Panc1 (cell line): ENCODE results near the gene CLIP4. TPM values are rescaled to one million over a fixed set of nuclear protein-coding genes. Genes with fewer than 3 reads are reported as not detected.

Source experiments
- ATAC-seq: fragments of 200-7000 bp; cut with Tn5 transposase; 2 replicates; pipeline ENCODE4 v1.9.1; 2020; ENCODE audit warnings: mild to moderate bottlenecking, moderate library complexity
- BruUV-seq: library from RNA; stranded (reverse); fragments of 400-500 nt; replicated peaks from 2 replicates; lab custom pipeline; 2021; lab: Mats Ljungman, UMichigan
- CTCF ChIA-PET: fragments of 300-600 bp; sonication (Branson Sonifier 250); formaldehyde crosslinking; loops from one replicate; lab custom pipeline; 2022; ENCODE audit warnings: antibody characterized with exemption; lab: Charles Lee
- POLR2A ChIA-PET: fragments of 300-600 bp; sonication (Branson Sonifier 250); formaldehyde crosslinking; loops from one replicate; lab custom pipeline; 2022; ENCODE audit warnings: antibody characterized with exemption; lab: Charles Lee
- DNase-seq: peaks from one replicate; pipeline ENCODE4 v3.0.0-alpha.2; 2010; ENCODE audit warnings: low read depth, low spot score
- H3K27ac ChIP-seq: 2 replicates; pipeline ENCODE4 v1.5.1; 2011; ENCODE audit warnings: mild to moderate bottlenecking, low read length, inconsistent platforms
- H3K27me3 ChIP-seq: fragments of 200-500 bp; sonication (Bioruptor generic); 2 replicates; pipeline ENCODE4 v1.6.0; 2014; ENCODE audit warnings: low read length, inconsistent platforms; ENCODE audit not compliant: control insufficient read depth, insufficient read depth
- H3K36me3 ChIP-seq: fragments of 200-500 bp; sonication (Bioruptor generic); 2 replicates; pipeline ENCODE4 v1.5.1; 2014; ENCODE audit warnings: inconsistent platforms, mild to moderate bottlenecking, low read length, moderate library complexity; ENCODE audit not compliant: control insufficient read depth, insufficient read depth
- H3K4me1 ChIP-seq: 2 replicates; pipeline ENCODE4 v1.5.1; 2011; ENCODE audit warnings: inconsistent platforms, mild to moderate bottlenecking, low read length, moderate library complexity; ENCODE audit not compliant: control insufficient read depth, insufficient read depth
- H3K4me3 ChIP-seq, 2 experiments: 2 replicates each; pipeline ENCODE4 v1.5.1; 2011 to 2012; ENCODE audit warnings: low read depth in 2 of 2, low read length in 2 of 2, mild to moderate bottlenecking in 2 of 2, inconsistent platforms in 1 of 2, moderate library complexity in 1 of 2
- H3K9me3 ChIP-seq: fragments of 200-500 bp; sonication (Bioruptor generic); 2 replicates; pipeline ENCODE4 v1.5.1; 2014; ENCODE audit warnings: low read depth, mild to moderate bottlenecking, inconsistent platforms, low read length, moderate library complexity; ENCODE audit not compliant: control insufficient read depth, insufficient read depth
- CTCF ChIP-seq: fragments of 450-650 bp; IDR thresholded peaks from 2 replicates; pipeline ENCODE4 v1.5.1; 2017; ENCODE audit warnings: mild to moderate bottlenecking
- POLR2AphosphoS5 ChIP-seq: IDR thresholded peaks from 2 replicates; pipeline ENCODE4 v1.6.1; 2012; ENCODE audit warnings: mild to moderate bottlenecking, low read depth, low read length, moderate library complexity
- REST ChIP-seq, 2 experiments: IDR thresholded peaks; 2 replicates each; pipeline ENCODE4 v1.6.1; 2011 to 2012; ENCODE audit warnings: low read depth in 2 of 2, control low read depth in 1 of 2, low read length in 1 of 2, mild to moderate bottlenecking in 1 of 2, moderate library complexity in 1 of 2; ENCODE audit not compliant: insufficient read depth in 1 of 2
- SIN3A ChIP-seq: IDR thresholded peaks from 2 replicates; pipeline ENCODE4 v1.6.1; 2012; ENCODE audit warnings: low read depth, mild to moderate bottlenecking, low read length, moderate library complexity, borderline replicate concordance; ENCODE audit not compliant: insufficient read depth
- TCF7L2 ChIP-seq: IDR thresholded peaks from 2 replicates; pipeline ENCODE4 v1.6.1; 2011; ENCODE audit warnings: mild to moderate bottlenecking, low read depth, low read length, inconsistent platforms
- in situ Hi-C: cut with HindIII; loops from 2 replicates; pipeline ENCODE4 v1.10.0; 2016; ENCODE audit warnings: low sequenced_read_pairs, low pct_unique_long_range_greater_than_20kb
- intact Hi-C: fragments of 100-400 bp; cut with micrococcal nuclease; formaldehyde crosslinking; loops from one replicate; pipeline ENCODE4 v1.10.0; 2022; ENCODE audit not compliant: unreplicated experiment
- total RNA-seq: library from RNA; stranded (reverse); gene quantifications from one replicate; pipeline ENCODE4 v1.2.1, GENCODE V29; 2021; ENCODE audit not compliant: unreplicated experiment

CLIP4 gene
- total RNA-seq, 1 experiment from 2014 or later = 43.0 TPM

- in situ Hi-C loops (no loop called here), intact Hi-C loops (loop anchor here (10.0 kb wide), 1 partner anchor 611 kb away; no protein-coding TSS in a partner anchor)
- ChIA-PET POLR2A (no interaction called here), CTCF (no interaction called here)
- Histone ChIP-seq H3K27ac (no peak overlapping the region), H3K27me3 (0 out of 2 replicates have a peak, but pooled peaks cover 3% of the 10 kb centered on the region), H3K4me1 (no peaks in the 10 kb centered on the region), H3K9me3 (no peaks in the 10 kb centered on the region), H3K36me3 (no peaks in the 10 kb centered on the region), H3K4me3 (no peak overlapping the region)
- DNase-seq = no peak
- TF ChIP-seq POLR2AphosphoS5 = no peak
- TF ChIP-seq CTCF = no peak
- TF ChIP-seq REST (IDR thresholded peaks at IDR 0.05; ENCODE audit: insufficient read depth in 1 of 2, low read depth in 2 of 2, low read length in 1 of 2) = no peak
- TF ChIP-seq SIN3A = no peak
- no peak for TF ChIP-seq TCF7L2
- ATAC-seq = no peak
- BruUV-seq = no TSS peak
Observed at GRCh38 chr2:29233428-29233827, 118.2 kb downstream of the CLIP4 start.

- CTCF ChIA-PET = interaction anchor here (0.7 kb wide), 1 partner anchor 35 kb away, joined by 4 read pairs; no protein-coding TSS in a partner anchor
- no peak overlapping the region for H3K4me3 ChIP-seq
Observed at GRCh38 chr2:29235411-29235810, 120.2 kb downstream of the CLIP4 start.

More at GRCh38 chr2:29235411-29235810, 120.2 kb downstream of the CLIP4 start:
- no peak for TF ChIP-seq REST (IDR thresholded peaks at IDR 0.05; ENCODE audit: insufficient read depth in 1 of 2, low read depth in 2 of 2, low read length in 1 of 2)
- no peak for TF ChIP-seq POLR2AphosphoS5
- no peak for TF ChIP-seq CTCF
- TF ChIP-seq TCF7L2 = no peak
- TF ChIP-seq SIN3A = no peak
- Histone ChIP-seq H3K36me3 (no peaks in the 10 kb centered on the region), H3K27ac (no peak overlapping the region), H3K4me1 (no peaks in the 10 kb centered on the region), H3K9me3 (no peaks in the 10 kb centered on the region), H3K27me3 (no peaks in the 10 kb centered on the region; the same call in 1 of the 2 replicates)
- no TSS peak for BruUV-seq
- no peak for DNase-seq
- POLR2A ChIA-PET = no interaction called here
- no peak for ATAC-seq
- in situ Hi-C loops = no loop called here
- intact Hi-C loops = loop anchor here (10.0 kb wide), 1 partner anchor 609 kb away; no protein-coding TSS in a partner anchor
